ENCODE data around the gene TRAPPC5. TPM values are rescaled to one million over a fixed set of nuclear protein-coding genes. Genes with fewer than 3 reads are reported as not detected.

TRAPPC5 gene
- total and polyA plus RNA-seq, 4 experiments from 2014 or later: 60.7 to 153 (median 103) TPM

GRCh38 chr19:7654401-7654800 is 26.2 kb upstream of the TRAPPC5 start:
- H3K4me1 Mint-ChIP-seq: peaks cover 11 to 28% (median 17%) of the 10 kb centered on the region in 4 donors
- H3K27me3 ChIP-seq (ENCODE audit: insufficient read depth, low read length): no peaks in the 10 kb centered on the region
- no peak overlapping the region for H3K4me3 Mint-ChIP-seq
- intact Hi-C loops (cut with micrococcal nuclease): no loop called here
- DNase-seq: no peak
- no peak overlapping the region for H3K4me3 ChIP-seq (ENCODE audit: low read length in 2 of 2)
- no peaks in the 10 kb centered on the region for H3K9me3 ChIP-seq (ENCODE audit: control insufficient read depth in 1 of 2, low read length in 2 of 2)
- no peak overlapping the region for H3K27ac ChIP-seq (ENCODE audit: low read depth, low read length)
- H3K27ac Mint-ChIP-seq: peak overlapping the region in 2 of 7 donors; percentile 43 to 50
- H3K4me1 ChIP-seq (ENCODE audit: insufficient read depth, low read length): peaks cover 22% of the 10 kb centered on the region
- no peaks in the 10 kb centered on the region for H3K36me3 Mint-ChIP-seq
- H3K36me3 ChIP-seq (ENCODE audit: insufficient read depth, low read length): no peaks in the 10 kb centered on the region
- POLR2A ChIA-PET (ENCODE audit: partially characterized antibody): no interaction called here
- H3K9me3 Mint-ChIP-seq: peaks cover 0 to 4% (median 0%) of the 10 kb centered on the region in 8 donors
- CTCF ChIA-PET (ENCODE audit: partially characterized antibody): interaction anchor here (1.7 to 5.6 kb wide), 2 partner anchors 14 to 26 kb away, joined by 6 to 22 read pairs; partner anchors contain the start of genes RETN and TRAPPC5
- H3K27me3 Mint-ChIP-seq: no peaks in the 10 kb centered on the region

- no peak overlapping the region for H3K27ac ChIP-seq (ENCODE audit: low read depth, low read length)
These were observed 25.1 kb upstream of the TRAPPC5 start for GRCh38 chr19:7655581-7655980.

GRCh38 chr19:7657131-7657751 is 23.4 kb upstream of the TRAPPC5 start:
- no peaks in the 10 kb centered on the region for H3K9me3 ChIP-seq (ENCODE audit: control insufficient read depth in 1 of 2, low read length in 2 of 2)
- no peak overlapping the region for H3K27ac ChIP-seq (ENCODE audit: low read depth, low read length)
- peak in 1 of 5 donors; percentile 37 for DNase-seq
- H3K36me3 Mint-ChIP-seq: no peaks in the 10 kb centered on the region
- ChIA-PET CTCF (ENCODE audit: partially characterized antibody) (interaction anchor here (0.7 to 5.6 kb wide), 6 partner anchors 12 to 582 kb away, joined by 3 to 22 read pairs (median 3); partner anchors contain the start of genes PET100, RETN, TRAPPC5 and XAB2), POLR2A (ENCODE audit: partially characterized antibody) (interaction anchor here (0.6 to 1.1 kb wide), 2 partner anchors 28 to 174 kb away, joined by 3 to 4 read pairs; partner anchors contain the start of genes PET100 and XAB2)
- no peak overlapping the region for H3K4me3 ChIP-seq (ENCODE audit: low read length in 2 of 2)
- intact Hi-C loops (cut with micrococcal nuclease): no loop called here
- peak overlapping the region in 2 of 7 donors; percentile 30 to 75 for H3K27ac Mint-ChIP-seq
- H3K9me3 Mint-ChIP-seq: peaks cover 0 to 4% (median 0%) of the 10 kb centered on the region in 8 donors
- peaks cover 20% of the 10 kb centered on the region for H3K4me1 ChIP-seq (ENCODE audit: insufficient read depth, low read length)
- peaks cover 10 to 24% (median 13%) of the 10 kb centered on the region in 4 donors for H3K4me1 Mint-ChIP-seq
- no peaks in the 10 kb centered on the region for H3K27me3 ChIP-seq (ENCODE audit: insufficient read depth, low read length)
- H3K4me3 Mint-ChIP-seq: no peak overlapping the region
- H3K36me3 ChIP-seq (ENCODE audit: insufficient read depth, low read length): no peaks in the 10 kb centered on the region
- no peaks in the 10 kb centered on the region for H3K27me3 Mint-ChIP-seq

More at GRCh38 chr19:7655581-7655980, 25.1 kb upstream of the TRAPPC5 start:
- Mint-ChIP-seq H3K36me3 (no peaks in the 10 kb centered on the region), H3K27ac (peak overlapping the region in 1 of 7 donors; percentile 48), H3K4me1 (peaks cover 11 to 28% (median 17%) of the 10 kb centered on the region in 4 donors), H3K9me3 (peaks cover 0 to 4% (median 0%) of the 10 kb centered on the region in 8 donors), H3K4me3 (no peak overlapping the region), H3K27me3 (no peaks in the 10 kb centered on the region)
- no peaks in the 10 kb centered on the region for H3K27me3 ChIP-seq (ENCODE audit: insufficient read depth, low read length)
- POLR2A ChIA-PET (ENCODE audit: partially characterized antibody): no interaction called here
- CTCF ChIA-PET (ENCODE audit: partially characterized antibody): interaction anchor here (0.8 to 5.6 kb wide), 7 partner anchors 14 to 145 kb away, joined by 3 to 22 read pairs (median 3); partner anchors contain the start of genes PET100, RETN, TRAPPC5 and XAB2
- peaks cover 22% of the 10 kb centered on the region for H3K4me1 ChIP-seq (ENCODE audit: insufficient read depth, low read length)
- no peaks in the 10 kb centered on the region for H3K36me3 ChIP-seq (ENCODE audit: insufficient read depth, low read length)
- H3K9me3 ChIP-seq (ENCODE audit: control insufficient read depth in 1 of 2, low read length in 2 of 2): no peaks in the 10 kb centered on the region
- intact Hi-C loops (cut with micrococcal nuclease): no loop called here
- no peak for DNase-seq
- no peak overlapping the region for H3K4me3 ChIP-seq (ENCODE audit: low read length in 2 of 2)

- intact Hi-C loops (cut with micrococcal nuclease): no loop called here
- H3K4me3 Mint-ChIP-seq: peak overlapping the region; percentile 57 to 79 (median 72)
- Histone ChIP-seq H3K4me3 (ENCODE audit: low read length in 2 of 2) (peak overlapping the region; percentile 29 to 38), H3K4me1 (ENCODE audit: insufficient read depth, low read length) (peaks cover 17% of the 10 kb centered on the region), H3K9me3 (ENCODE audit: control insufficient read depth in 1 of 2, low read length in 2 of 2) (no peaks in the 10 kb centered on the region), H3K27ac (ENCODE audit: low read depth, low read length) (peak overlapping the region; percentile 36), H3K36me3 (ENCODE audit: insufficient read depth, low read length) (no peaks in the 10 kb centered on the region), H3K27me3 (ENCODE audit: insufficient read depth, low read length) (no peaks in the 10 kb centered on the region)
- CTCF ChIA-PET (ENCODE audit: partially characterized antibody): interaction anchor here (1.1 to 5.6 kb wide), 3 partner anchors 22 to 142 kb away, joined by 4 to 22 read pairs (median 5); partner anchors contain the start of gene TRAPPC5
- no peaks in the 10 kb centered on the region for H3K36me3 Mint-ChIP-seq
- peak; percentile 45 to 70 (median 56) for DNase-seq
- peak overlapping the region; percentile 24 to 92 (median 75) for H3K27ac Mint-ChIP-seq
- POLR2A ChIA-PET (ENCODE audit: partially characterized antibody): interaction anchor here (0.6 to 1.4 kb wide), 3 partner anchors 13 to 173 kb away, joined by 3 to 4 read pairs (median 3); no protein-coding TSS in a partner anchor
- H3K4me1 Mint-ChIP-seq: peaks cover 5 to 16% (median 7%) of the 10 kb centered on the region in 4 donors
- H3K27me3 Mint-ChIP-seq: no peaks in the 10 kb centered on the region
- no peaks in the 10 kb centered on the region for H3K9me3 Mint-ChIP-seq
These were observed 22.4 kb upstream of the TRAPPC5 start for GRCh38 chr19:7658219-7658686.

- Histone ChIP-seq H3K4me1 (ENCODE audit: insufficient read depth, low read length) (peaks cover 17% of the 10 kb centered on the region), H3K36me3 (ENCODE audit: insufficient read depth, low read length) (no peaks in the 10 kb centered on the region), H3K27ac (ENCODE audit: low read depth, low read length) (no peak overlapping the region), H3K4me3 (ENCODE audit: low read length in 2 of 2) (no peak overlapping the region), H3K9me3 (ENCODE audit: control insufficient read depth in 1 of 2, low read length in 2 of 2) (no peaks in the 10 kb centered on the region), H3K27me3 (ENCODE audit: insufficient read depth, low read length) (no peaks in the 10 kb centered on the region)
- no peaks in the 10 kb centered on the region for H3K9me3 Mint-ChIP-seq
- intact Hi-C loops (cut with micrococcal nuclease): no loop called here
- DNase-seq: no peak
- no peaks in the 10 kb centered on the region for H3K36me3 Mint-ChIP-seq
- no peak overlapping the region for H3K4me3 Mint-ChIP-seq
- ChIA-PET POLR2A (ENCODE audit: partially characterized antibody) (no interaction called here), CTCF (ENCODE audit: partially characterized antibody) (interaction anchor here (1.4 to 2.7 kb wide), 2 partner anchors 10 to 19 kb away, joined by 10 to 12 read pairs; partner anchors contain the start of gene TRAPPC5)
- H3K27me3 Mint-ChIP-seq: peaks cover 1 to 2% of the 10 kb centered on the region in 2 donors
- peak overlapping the region in 1 of 7 donors; percentile 60 for H3K27ac Mint-ChIP-seq
- H3K4me1 Mint-ChIP-seq: peaks cover 5 to 16% (median 6%) of the 10 kb centered on the region in 4 donors
These were observed 18.7 kb upstream of the TRAPPC5 start for GRCh38 chr19:7661744-7662538.

- H3K36me3 ChIP-seq (ENCODE audit: insufficient read depth, low read length): no peaks in the 10 kb centered on the region
- no peaks in the 10 kb centered on the region for H3K27me3 ChIP-seq (ENCODE audit: insufficient read depth, low read length)
- Mint-ChIP-seq H3K27me3 (peaks cover 2% of the 10 kb centered on the region in 2 donors), H3K9me3 (no peaks in the 10 kb centered on the region), H3K4me1 (peaks cover 5 to 10% (median 6%) of the 10 kb centered on the region in 4 donors), H3K4me3 (no peak overlapping the region), H3K36me3 (no peaks in the 10 kb centered on the region), H3K27ac (no peak overlapping the region)
- no peaks in the 10 kb centered on the region for H3K9me3 ChIP-seq (ENCODE audit: control insufficient read depth in 1 of 2, low read length in 2 of 2)
- intact Hi-C loops (cut with micrococcal nuclease): no loop called here
- ChIA-PET POLR2A (ENCODE audit: partially characterized antibody) (no interaction called here), CTCF (ENCODE audit: partially characterized antibody) (interaction anchor here (2.7 kb wide), 1 partner anchor 18 kb away, joined by 10 read pairs; the partner anchor contains the start of gene TRAPPC5)
- DNase-seq: no peak
- H3K27ac ChIP-seq (ENCODE audit: low read depth, low read length): no peak overlapping the region
- H3K4me3 ChIP-seq (ENCODE audit: low read length in 2 of 2): no peak overlapping the region
- peaks cover 10% of the 10 kb centered on the region for H3K4me1 ChIP-seq (ENCODE audit: insufficient read depth, low read length)
These were observed 18.0 kb upstream of the TRAPPC5 start for GRCh38 chr19:7662657-7663056.

All from CD4-positive, alpha-beta memory T cell (primary cell).